Cardiac muscle cell (in vitro differentiated cells and primary cell): Measurements from ENCODE around the gene PRODH. TPM values are rescaled to one million over a fixed set of nuclear protein-coding genes. Genes with fewer than 3 reads are reported as not detected.
"Not testable (repeated sequence)": the region's sequence is repeated elsewhere in the genome, so short reads cannot be mapped to it uniquely, and the experiment has no call there.

ENCODE experiments used
- DNase-seq, 2 donors: peaks; one replicate each; pipeline versions ENCODE4 v3.0.0 to v3.0.0-alpha.2; 2010 to 2017; ENCODE audit warnings: low read depth in 1 of 2, low spot score in 1 of 2
- H3K27ac ChIP-seq: fragments of 200-600 bp; sonication (generic); 2 replicates; pipeline ENCODE4 v1.5.1; 2016
- H3K27me3 ChIP-seq: fragments of 200-600 bp; sonication (generic); 2 replicates; pipeline ENCODE4 v1.6.0; 2016; ENCODE audit warnings: control low read depth
- H3K36me3 ChIP-seq: fragments of 200-600 bp; sonication (generic); 2 replicates; pipeline ENCODE4 v1.5.1; 2016; ENCODE audit warnings: control low read depth
- H3K4me1 ChIP-seq: fragments of 200-600 bp; sonication (generic); 2 replicates; pipeline ENCODE4 v1.8.1; 2017; ENCODE audit warnings: low read depth, mild to moderate bottlenecking, mixed run types
- H3K4me3 ChIP-seq: fragments of 200-600 bp; sonication (generic); 2 replicates; pipeline ENCODE4 v1.5.1; 2016; ENCODE audit warnings: mild to moderate bottlenecking
- H3K9me3 ChIP-seq: fragments of 200-600 bp; sonication (generic); 2 replicates; pipeline ENCODE4 v1.5.1; 2017; ENCODE audit warnings: low read depth, mild to moderate bottlenecking, control low read depth
- CTCF ChIP-seq: IDR thresholded peaks from 2 replicates; pipeline ENCODE4 v1.5.1; 2012; ENCODE audit warnings: low read depth, mild to moderate bottlenecking, low read length
- polyA plus RNA-seq: library from polyadenylated mRNA; unstranded; fragments of >200 nt; fragmentation: Nextera tagmentation; extraction: Ambion mirVana; gene quantifications from 2 replicates; pipeline ENCODE4 v1.2.1, GENCODE V29; 2016
- total RNA-seq: library from RNA; depleted of rRNA; stranded (reverse); fragments of >200 nt; gene quantifications from 2 replicates; pipeline ENCODE4 v1.2.3, GENCODE V29; 2016

Gene PRODH
- total and polyA plus RNA-seq, 2 experiments from 2014 or later = 3.4 to 7.1 TPM

GRCh38 chr22:18965526-18966421 lies 29.7 kb upstream of the PRODH start:
- Histone ChIP-seq H3K9me3 (no peaks in the 10 kb centered on the region), H3K36me3 (no peaks in the 10 kb centered on the region), H3K4me3 (no peak overlapping the region), H3K27ac (no peak overlapping the region), H3K27me3 (peaks cover 14% of the 10 kb centered on the region), H3K4me1 (no peaks in the 10 kb centered on the region)
- no peak for DNase-seq
- no peak for TF ChIP-seq CTCF

GRCh38 chr22:18964501-18965265 lies 28.6 kb upstream of the PRODH start:
- not testable (repeated sequence) for H3K4me3 ChIP-seq, DNase-seq, H3K27me3 ChIP-seq, H3K4me1 ChIP-seq, H3K9me3 ChIP-seq, H3K36me3 ChIP-seq, H3K27ac ChIP-seq

DNA sequence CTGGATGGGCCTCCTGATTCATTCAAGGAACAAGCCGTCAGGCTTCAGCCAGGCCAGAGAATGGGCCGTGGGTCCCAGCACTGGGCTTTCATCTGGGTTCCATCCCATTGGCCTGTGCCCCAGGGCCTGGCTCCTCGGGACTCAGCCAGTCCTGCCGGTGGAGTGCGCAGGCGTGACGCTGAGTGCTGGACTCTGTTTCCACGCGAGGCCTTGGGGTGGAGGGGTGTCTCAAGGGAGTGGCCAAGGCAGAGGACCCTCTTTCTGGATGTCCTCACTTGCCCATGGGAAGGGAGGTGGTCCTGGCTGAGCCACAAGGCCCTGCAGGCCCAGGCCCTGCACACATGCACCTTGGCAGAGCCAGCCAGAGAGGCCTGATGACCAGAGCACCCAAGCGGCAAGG lies 28.0 kb upstream of the PRODH start:
- not testable (repeated sequence) for H3K36me3 ChIP-seq, H3K27ac ChIP-seq, DNase-seq, H3K9me3 ChIP-seq, H3K4me1 ChIP-seq, H3K4me3 ChIP-seq, H3K27me3 ChIP-seq

DNA sequence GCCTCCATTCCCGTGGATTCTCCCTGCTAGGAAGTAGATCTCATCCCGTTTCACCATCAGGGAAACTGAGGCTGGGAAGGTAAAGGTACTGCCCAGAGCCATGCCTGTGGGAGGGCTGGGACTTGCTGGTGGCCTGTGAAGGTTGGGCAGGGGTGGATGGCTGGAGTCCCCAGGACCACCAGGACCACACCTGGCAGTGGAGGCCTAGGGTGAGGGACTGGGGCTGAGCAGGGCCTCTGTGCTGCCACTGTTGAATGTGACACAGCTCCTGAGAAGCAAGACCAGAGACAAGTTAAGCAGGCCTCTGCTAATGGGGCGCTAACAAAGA lies 26.2 kb upstream of the PRODH start:
- no peaks in the 10 kb centered on the region for H3K27me3 ChIP-seq
- no peaks in the 10 kb centered on the region for H3K36me3 ChIP-seq
- DNase-seq = no peak
- TF ChIP-seq CTCF = no peak
- H3K27ac ChIP-seq = no peak overlapping the region
- no peak overlapping the region for H3K4me3 ChIP-seq
- H3K4me1 ChIP-seq = no peaks in the 10 kb centered on the region
- H3K9me3 ChIP-seq = no peaks in the 10 kb centered on the region

- not testable (repeated sequence) for H3K4me1 ChIP-seq, H3K36me3 ChIP-seq, H3K4me3 ChIP-seq, H3K27ac ChIP-seq, H3K9me3 ChIP-seq, H3K27me3 ChIP-seq, DNase-seq
Observed at GRCh38 chr22:18961632-18962307, 25.7 kb upstream of the PRODH start.

DNA sequence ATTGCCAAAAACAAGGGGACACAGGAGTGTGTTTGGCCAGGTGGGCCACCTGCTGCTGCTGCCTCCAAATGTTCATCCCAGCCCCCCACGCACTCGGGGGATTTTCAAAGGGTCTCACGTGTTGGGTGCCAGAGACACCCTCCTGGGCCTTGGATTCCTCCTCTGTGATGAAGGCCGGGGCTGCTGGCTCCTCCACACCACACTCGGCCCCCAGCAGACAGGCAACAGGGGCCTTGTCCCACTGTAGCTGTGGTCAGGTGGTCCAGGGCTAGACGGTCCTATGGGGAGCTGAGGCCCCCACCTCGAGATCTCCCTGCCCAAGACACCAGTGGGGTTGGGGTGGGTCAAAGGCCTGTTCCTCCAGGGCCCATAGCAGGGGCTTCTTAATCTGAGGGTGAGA lies 25.1 kb upstream of the PRODH start:
- not testable (repeated sequence) for H3K36me3 ChIP-seq, H3K9me3 ChIP-seq, H3K4me1 ChIP-seq, H3K27me3 ChIP-seq, H3K4me3 ChIP-seq, H3K27ac ChIP-seq, DNase-seq

DNA sequence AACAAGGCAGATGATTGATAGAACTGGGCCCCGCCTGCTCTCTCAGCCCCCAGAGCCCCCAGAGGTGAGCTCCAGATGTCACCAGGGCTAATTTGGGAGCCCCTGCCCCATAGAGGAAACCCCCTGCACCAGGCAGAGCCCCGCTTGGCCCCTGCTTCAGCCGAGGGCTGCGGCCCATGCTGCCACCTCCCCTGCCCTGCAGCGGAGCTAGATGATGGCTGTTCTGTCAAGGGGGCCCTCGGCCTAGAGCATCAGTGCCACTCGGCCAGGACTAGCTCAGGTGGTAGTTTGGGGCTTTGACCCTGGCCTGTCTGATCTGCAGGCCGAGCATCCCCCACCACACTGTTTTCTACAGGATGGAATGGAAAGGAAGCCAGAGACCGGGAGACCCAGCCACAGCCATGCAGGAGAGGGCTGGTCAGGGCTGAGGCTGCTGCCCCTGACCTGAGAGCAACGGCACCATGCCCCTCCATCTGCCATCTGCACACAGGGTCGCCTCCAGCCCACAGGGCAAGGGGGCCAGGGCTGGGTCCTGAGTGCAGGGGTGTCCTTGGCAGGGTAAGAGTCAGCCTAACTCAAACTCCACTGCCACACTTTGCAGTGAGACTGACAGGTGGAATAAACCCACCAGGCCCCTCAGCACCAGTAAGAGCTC lies 24.2 kb upstream of the PRODH start:
- not testable (repeated sequence) for H3K36me3 ChIP-seq, H3K27ac ChIP-seq, DNase-seq, H3K27me3 ChIP-seq, H3K9me3 ChIP-seq, H3K4me1 ChIP-seq, H3K4me3 ChIP-seq

GRCh38 chr22:18959741-18960140 lies 23.6 kb upstream of the PRODH start:
- H3K9me3 ChIP-seq, H3K4me3 ChIP-seq, H3K27me3 ChIP-seq, H3K27ac ChIP-seq, H3K36me3 ChIP-seq, DNase-seq, H3K4me1 ChIP-seq: not testable (repeated sequence)

GRCh38 chr22:18959266-18959665 lies 23.2 kb upstream of the PRODH start:
- not testable (repeated sequence) for H3K36me3 ChIP-seq, H3K27ac ChIP-seq, H3K27me3 ChIP-seq, H3K4me3 ChIP-seq, DNase-seq, H3K4me1 ChIP-seq, H3K9me3 ChIP-seq

DNA sequence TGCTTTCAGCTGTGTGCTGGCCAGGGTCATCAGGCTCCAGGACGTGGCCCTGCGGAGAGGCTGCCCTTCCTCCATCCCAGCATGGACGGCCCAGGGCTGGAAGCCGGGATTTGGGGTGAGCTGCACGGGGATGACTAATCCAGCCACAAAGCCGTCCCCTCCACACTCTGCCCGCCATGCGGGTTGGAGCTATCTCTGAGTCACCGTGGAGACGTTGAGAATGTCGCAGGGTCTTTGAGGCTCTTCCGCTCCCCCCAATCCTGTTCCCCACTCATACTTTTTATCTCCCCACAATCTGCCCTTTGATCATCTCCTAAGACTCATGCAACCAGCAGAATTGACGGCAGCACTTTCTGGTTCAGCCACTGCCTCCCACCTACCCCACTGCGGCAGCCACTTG lies 22.6 kb upstream of the PRODH start:
- not testable (repeated sequence) for H3K4me3 ChIP-seq, H3K27ac ChIP-seq, H3K27me3 ChIP-seq, H3K9me3 ChIP-seq, H3K4me1 ChIP-seq, H3K36me3 ChIP-seq
- DNase-seq = peak in 1 of 2 donors; percentile 32

- H3K4me3 ChIP-seq, H3K27ac ChIP-seq, DNase-seq, H3K36me3 ChIP-seq, H3K9me3 ChIP-seq, H3K27me3 ChIP-seq, H3K4me1 ChIP-seq: not testable (repeated sequence)
Observed at GRCh38 chr22:18958321-18958705, 22.2 kb upstream of the PRODH start.
